ENCODE measurements around the gene CTXN2.
A peak's percentile ranks its signal among the peaks of the same experiment; 100 is the strongest.

Gene CTXN2

GRCh38 chr15:48221261-48221660, 29.8 kb downstream of the CTXN2 start:
- no peak for DNase-seq (ENCODE audit: low read depth)
- TF ChIP-seq CTCF (IDR thresholded peaks at IDR 0.05; ENCODE audit: insufficient read depth, low read depth, low read length, missing control alignments): no peak
- no peak overlapping the region for H3K4me3 ChIP-seq (ENCODE audit: low read length)

GRCh38 chr15:48221885-48222284, 30.4 kb downstream of the CTXN2 start:
- no peak for TF ChIP-seq CTCF (IDR thresholded peaks at IDR 0.05; ENCODE audit: insufficient read depth, low read depth, low read length, missing control alignments)
- no peak for DNase-seq (ENCODE audit: low read depth)
- H3K4me3 ChIP-seq (ENCODE audit: low read length): no peak overlapping the region

- H3K4me3 ChIP-seq (ENCODE audit: low read length): no peak overlapping the region
- DNase-seq (ENCODE audit: low read depth): no peak
- no peak for TF ChIP-seq CTCF (IDR thresholded peaks at IDR 0.05; ENCODE audit: insufficient read depth, low read depth, low read length, missing control alignments)
Measured at GRCh38 chr15:48222627-48223026, 31.2 kb downstream of the CTXN2 start.

DNA sequence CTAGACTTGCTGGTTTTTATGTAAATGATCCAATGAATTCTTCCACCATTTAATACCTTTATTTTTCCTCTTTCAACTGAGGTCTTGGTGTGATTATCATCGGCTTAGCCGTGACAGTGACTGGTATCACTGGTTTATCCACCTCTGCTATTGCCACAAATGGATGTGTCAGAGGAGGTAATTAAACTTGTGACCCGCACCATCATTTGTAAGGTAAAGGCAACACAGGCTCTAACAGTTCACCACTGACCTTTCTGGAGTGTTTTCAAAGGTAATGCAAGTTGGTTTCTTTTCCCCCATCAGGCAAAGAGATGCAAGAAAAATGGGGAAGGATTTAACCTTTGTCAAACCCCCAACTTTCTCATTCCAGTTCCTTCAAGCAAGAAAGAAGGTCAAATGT, 34.3 kb downstream of the CTXN2 start:
- peak; percentile 46 for DNase-seq (ENCODE audit: low read depth)
- TF ChIP-seq CTCF (IDR thresholded peaks at IDR 0.05; ENCODE audit: insufficient read depth, low read depth, low read length, missing control alignments): no peak
- no peak overlapping the region for H3K4me3 ChIP-seq (ENCODE audit: low read length)

DNA sequence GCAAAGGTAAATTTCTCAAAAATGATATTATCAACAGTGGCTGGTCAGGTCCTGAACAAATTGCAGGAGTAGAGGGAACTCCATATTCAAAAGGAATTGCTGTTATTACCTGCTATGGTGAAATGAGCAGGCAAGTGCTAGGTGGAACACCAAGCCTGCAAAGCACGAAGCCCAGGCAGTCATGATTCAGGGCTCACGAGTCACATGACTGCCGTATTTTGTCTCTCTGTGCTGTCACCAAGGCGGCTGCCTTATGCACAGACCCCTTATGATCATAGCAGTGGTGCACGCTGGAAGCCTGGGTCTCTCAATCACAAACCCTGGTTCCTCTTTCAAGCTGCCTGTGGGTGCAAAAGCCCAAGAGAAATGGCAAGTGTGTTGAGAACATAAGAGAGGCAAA, 39.0 kb downstream of the CTXN2 start:
- no peak for TF ChIP-seq CTCF (IDR thresholded peaks at IDR 0.05; ENCODE audit: insufficient read depth, low read depth, low read length, missing control alignments)
- no peak for DNase-seq (ENCODE audit: low read depth)
- no peak overlapping the region for H3K4me3 ChIP-seq (ENCODE audit: low read length)

- peak; percentile 4 for DNase-seq (ENCODE audit: low read depth)
- no peak overlapping the region for H3K4me3 ChIP-seq (ENCODE audit: low read length)
- TF ChIP-seq CTCF (IDR thresholded peaks at IDR 0.05; ENCODE audit: insufficient read depth, low read depth, low read length, missing control alignments): no peak
Measured at GRCh38 chr15:48233246-48233645, 41.8 kb downstream of the CTXN2 start.

DNA sequence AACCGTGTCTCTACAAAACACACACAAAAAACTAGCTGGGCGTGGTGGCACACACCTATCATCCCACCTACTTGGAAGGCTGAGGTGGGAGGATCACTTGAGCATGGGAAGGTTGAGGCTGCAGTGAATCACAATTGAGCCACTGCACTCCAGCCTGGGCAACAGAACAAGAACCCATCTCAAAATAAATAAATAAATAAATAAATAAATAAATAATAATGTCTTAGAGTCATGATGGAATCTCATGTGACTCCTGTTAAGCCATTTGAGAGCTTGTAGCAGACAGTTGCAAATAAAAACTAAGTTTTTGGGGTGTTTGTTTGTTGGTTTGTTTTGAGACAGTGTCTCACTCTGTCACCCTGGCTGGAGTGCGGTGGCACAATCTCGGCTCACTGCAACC, 47.9 kb downstream of the CTXN2 start:
- DNase-seq (ENCODE audit: low read depth): no peak
- no peak overlapping the region for H3K4me3 ChIP-seq (ENCODE audit: low read length)
- TF ChIP-seq CTCF (IDR thresholded peaks at IDR 0.05; ENCODE audit: insufficient read depth, low read depth, low read length, missing control alignments): no peak

All from epithelial cell of esophagus (primary cell).